Measurements from ENCODE around the gene ZBED1.
"Not testable (repeated sequence)": the region's sequence is repeated elsewhere in the genome, so short reads cannot be mapped to it uniquely, and the experiment has no call there.

ZBED1 gene

DNA sequence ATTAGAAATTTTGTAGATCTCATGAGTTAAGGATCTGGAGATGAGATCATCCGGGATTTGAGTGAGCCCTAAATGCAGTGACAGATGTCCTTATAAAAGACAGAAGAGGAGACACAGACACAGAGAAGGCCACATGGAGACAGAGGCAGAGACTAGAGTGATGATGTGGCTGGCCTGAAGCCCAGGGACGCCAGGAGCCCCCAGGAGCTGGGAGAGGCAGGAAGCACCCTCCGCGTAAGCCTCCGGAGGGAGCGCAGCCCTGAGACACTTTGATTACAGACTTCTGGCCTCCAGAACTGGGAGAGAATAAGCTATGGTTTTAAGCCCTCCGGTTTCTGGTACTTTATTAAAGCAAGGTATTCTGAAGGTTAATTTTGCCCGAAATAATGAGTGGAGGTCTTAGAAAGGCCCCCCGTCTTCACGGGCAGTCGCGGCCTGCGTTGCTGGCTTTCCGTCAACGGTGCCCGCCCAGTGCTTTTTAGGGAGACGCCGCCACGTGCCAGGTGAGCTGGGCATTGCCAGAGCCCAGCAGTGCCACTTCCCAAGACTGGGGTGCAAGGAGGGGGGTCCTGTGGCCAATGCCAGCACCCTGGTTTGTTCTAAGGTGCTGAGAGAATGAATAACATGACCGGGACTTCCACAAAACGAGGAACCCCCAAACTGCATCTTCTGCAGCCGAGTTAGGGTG lies 8.1 kb downstream of the ZBED1 start:
- no peak for DNase-seq

DNA sequence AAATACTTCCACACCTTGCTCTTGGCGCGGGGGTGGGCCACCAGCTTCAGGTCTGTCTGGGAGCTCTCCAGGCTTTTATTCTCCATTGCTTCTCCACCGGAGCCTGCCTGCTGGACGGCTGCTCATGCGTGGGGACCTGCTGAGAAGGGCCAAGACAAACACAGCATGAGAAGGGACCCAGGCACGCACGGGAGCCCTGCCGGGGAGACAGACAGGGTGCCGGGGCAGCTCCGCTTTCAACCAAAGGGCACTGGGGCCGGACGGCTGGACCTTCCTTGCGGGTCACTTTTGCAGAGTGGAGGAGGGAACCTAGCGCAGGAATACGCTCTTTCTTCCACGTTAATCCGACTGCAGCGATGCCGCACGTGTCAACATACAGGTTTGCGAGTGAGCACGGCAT lies 10.1 kb downstream of the ZBED1 start:
- DNase-seq = no peak

DNA sequence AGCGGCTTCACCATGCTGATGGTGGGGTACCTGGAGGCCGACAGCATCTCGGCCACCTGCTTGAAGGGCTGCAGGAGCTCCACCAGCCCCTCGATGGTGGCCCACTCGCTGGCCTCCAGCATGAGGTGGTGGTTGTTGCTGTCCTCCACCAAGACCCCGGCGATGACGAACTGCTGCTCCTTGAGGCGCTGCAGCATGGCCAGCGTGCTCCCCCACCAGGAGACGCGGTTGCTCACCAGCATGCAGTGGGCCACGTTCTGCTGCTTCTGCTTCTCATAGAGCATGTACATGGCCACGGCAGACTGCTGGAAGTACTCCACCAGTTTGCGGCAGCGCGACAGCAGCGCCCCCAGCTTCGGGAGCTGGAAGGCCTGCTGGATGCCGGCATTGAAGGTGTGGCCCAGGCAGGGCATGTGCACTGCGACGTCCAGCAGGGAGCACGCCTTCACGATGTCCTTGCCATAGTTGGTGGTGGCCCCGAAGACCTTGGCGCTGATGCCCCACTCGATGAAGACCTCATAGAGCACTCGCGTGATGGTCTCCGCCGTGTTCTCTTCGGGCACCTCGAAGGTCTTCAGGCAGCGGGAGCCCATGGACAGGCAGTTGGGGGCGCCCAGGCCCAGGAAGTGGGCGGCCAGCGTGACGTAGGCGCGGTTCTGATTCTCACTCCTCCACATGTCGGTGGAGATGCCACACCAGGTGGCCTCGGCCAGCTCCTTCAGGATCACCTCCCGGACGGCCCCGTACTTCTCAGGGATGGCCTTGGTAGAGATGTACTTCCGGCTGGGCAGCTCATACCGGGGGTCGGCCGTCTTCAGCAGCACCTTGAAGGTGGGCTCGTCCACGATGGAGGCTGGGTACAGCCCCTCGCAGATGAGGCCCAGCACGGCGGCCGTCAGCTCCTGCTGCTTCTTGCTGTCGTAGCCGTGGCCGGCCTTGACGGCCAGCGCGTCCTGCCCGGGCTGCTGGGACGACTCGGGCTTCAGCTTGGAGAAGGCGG lies 11.0 kb downstream of the ZBED1 start:
- no peak for DNase-seq

DNA sequence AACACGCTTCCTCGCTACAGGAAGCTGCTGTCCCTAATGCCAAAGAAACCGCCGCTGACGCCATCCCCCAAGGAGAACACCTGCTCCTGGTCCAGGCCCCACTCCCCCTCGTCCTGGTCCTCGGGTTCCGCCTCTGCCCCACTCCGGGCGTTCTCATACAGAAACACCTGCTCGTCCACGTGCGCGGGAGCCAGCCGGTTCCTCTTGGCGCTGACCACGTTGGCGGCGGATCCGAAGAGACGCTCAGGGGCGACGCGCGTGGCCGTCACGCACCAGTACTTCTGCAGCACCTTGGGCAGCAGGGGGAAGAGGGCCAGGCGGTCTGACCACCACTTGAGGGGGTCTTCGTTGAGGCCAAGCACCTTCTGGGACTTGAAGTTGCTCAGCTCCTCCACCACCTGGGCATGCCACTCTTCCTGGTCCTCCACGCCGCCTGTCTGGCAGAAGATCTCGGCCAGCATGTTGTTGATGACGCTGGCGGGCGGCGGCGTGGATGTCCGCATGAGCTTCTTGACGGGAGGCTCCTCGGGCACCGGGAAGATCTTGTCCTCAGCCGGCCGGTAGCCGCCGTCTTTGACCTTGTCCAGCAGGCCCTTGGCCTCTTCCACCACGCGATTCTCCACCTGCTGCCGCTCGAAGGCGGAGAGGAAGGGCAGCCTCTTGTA lies 12.0 kb downstream of the ZBED1 start:
- no peak for DNase-seq

DNA sequence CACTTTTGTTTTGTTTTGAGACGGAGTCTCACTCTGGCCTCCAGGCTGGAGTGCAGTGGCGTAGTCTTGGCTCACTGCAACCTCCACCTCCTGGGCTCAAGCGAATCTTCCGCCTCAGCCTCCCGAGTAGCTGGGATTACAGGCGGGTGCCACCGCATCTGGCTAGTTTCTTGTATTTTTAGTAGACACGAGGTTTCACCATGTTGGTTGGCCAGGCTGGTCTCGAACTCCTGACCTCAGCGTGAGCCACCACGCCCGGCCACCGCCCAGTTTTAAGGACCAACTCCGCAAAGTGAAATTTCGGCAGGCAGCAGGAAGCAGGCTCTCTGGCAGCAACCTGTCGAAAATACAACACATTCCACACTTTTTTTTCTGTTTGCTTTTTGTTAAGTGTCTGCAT lies 13.4 kb downstream of the ZBED1 start:
- DNase-seq = no peak

DNA sequence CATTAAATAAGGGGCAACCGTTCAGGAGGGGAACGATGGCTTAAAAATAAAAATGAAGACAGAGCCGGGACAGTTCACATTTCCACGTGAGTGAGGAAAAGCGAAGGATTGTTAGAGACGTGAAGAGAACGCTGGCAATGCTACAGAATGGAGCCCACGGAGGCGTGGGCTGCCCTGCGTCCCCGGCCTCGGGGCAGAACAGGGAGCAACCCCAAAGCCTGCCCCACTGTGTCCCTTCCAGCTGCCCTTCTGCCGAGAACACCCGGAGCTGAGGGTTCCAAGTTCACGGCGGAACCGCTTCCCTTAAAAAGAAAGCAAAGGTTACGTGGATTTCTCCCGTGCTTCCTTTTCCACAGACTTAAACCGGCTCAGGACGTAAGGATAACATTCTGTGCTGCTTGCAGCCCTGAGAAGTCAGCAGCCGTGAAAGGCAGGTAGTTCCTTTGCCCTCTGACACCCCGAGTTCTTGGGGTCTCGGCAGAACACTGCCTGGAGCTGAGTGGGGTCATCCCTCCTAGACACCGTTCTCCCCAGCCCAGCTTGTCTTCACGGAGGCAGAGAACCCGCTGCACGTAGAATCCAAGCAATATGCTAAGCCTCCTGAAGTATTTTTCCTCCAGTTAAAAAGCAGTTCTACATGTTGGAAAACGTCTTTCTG lies 14.2 kb downstream of the ZBED1 start:
- no peak for DNase-seq

DNA sequence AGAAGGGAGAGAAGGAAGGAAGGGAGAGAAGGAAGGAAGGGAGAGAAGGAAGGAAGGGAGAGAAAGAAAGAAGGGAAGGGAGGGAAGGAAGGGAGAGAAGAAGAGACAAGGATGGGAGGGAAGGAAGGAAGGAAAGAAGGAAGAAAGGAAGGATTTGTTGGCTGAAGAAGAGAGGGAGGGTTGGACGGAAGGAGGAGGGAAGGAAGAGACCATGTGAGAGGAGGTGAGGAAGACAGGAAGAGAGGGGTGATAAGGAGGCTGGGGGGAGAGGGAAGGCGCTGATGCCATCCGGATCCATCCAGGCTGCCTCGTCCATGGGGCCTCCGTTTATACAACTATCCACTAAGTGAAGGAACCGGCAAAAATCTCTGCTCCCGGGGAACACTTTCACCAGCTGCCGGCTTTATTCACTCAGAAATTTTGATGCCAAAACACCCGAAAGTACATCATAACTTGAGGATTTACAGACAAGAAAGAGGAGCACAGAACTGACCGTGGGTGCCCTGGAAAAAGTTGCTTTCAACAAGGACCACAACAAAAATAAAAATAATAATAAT lies 14.9 kb downstream of the ZBED1 start:
- DNase-seq = no peak

DNA sequence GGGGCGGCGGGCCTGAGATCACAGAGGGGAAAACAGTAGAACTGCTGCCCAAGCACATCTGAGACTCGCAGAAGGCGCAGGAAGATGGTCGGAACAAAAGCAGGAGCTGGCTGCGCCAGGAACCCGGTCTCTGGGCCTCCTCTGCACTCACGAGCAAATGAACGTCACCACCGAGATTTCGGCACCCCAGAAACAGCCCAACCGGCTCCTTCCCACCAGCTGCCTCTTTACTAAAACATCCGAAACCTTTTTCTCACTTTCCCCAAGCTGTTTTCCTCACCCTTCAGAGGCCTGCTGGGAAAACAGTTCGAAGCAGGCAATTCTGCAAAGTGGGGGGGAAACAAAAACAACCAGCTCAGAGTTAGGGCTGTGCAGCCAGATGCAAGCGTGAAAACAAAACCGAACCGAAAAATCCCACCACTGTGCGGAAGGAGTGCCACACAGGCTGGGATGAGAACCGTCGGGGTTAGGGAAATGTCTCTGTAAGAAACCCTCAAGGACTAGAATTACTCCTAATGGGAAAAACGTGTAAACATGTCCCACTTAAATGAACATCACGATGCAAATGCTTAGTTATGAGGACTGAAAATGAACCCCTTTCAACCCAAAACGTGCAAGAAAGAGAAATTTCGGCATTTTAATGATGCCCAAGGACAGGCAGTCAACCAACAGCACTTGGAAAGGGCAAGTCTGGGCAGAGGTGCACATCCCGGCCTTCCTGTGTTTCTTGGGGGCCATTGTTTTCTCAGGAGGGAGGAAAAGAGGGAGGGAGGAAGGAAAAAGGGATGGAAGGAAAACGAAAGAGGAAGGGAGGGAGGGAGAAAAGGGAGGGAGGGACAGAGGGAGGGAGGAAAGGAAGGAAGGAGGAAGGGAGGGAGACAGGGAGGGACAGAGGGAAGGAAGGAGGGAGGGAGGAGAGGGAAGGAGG lies 15.8 kb downstream of the ZBED1 start:
- peak; percentile 71 for DNase-seq

DNA sequence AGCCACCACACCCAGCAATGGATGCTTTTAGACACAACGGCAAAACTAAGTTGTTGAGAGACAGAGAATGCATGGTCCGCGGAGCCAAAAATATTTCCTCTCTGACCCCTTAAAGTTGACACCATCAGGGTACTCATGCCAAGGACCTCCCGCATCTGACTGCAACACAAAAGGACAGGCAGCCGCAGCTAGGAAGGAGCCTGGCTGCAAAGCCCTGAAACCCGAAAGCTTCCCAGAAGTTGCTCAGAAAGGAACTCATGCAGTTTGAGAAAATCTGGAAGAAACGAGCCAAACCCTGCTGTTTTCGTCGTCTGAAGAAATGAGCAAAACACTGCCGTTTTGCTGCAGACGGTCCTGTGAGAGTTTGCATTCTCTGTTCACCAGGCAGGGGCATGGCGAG lies 16.5 kb downstream of the ZBED1 start:
- no peak for DNase-seq

DNA sequence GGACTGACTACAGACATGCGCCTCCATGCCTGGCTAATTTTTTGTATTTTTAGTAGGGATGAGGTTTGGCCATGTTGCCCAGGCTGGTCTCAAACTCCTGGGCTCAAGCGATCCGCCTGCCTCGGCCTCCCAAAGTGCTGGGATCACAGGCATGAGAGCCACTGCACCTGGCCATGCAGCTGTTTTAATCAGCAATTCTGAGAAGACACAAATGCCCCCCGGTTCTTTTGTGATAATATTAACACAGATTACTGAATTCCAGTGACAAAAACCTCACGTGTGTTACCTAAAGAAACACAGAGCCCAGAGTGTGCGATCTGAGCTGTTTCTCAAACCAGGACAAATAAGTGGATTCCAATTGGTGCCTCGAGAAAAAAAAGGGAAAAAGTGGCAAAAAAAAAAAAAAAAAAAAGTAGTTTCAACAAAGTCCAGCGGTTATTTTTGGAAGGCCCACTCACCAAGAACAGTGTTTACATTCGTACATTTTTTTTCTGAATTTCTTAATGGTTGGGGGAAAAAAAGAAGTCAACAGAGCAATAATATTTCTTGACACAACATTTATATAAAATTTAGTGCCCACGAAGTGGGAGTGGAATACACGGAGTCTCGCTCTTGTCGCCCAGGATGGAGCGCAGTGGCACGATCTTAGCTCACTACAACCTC lies 17.2 kb downstream of the ZBED1 start:
- no peak for DNase-seq

DNA sequence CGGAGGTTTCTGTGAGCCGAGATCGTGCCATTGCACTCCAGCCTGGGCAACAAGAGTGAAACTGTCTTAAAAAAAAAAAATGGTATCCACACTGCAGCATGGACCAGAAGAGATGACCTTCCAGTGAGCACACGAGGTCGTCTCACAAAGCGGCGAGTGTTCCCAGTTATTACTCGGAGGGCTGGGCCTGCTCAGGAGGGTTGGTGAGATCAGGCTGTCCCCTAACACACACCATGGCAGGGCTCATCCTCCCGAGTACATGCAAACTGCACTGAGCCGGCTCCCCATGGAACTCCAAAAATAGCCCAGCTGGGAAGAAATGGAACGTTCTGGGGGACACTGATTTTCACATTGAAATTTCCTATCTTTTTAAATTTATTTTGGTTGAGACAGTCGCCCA lies 19.2 kb downstream of the ZBED1 start:
- not testable (repeated sequence) for DNase-seq

DNA sequence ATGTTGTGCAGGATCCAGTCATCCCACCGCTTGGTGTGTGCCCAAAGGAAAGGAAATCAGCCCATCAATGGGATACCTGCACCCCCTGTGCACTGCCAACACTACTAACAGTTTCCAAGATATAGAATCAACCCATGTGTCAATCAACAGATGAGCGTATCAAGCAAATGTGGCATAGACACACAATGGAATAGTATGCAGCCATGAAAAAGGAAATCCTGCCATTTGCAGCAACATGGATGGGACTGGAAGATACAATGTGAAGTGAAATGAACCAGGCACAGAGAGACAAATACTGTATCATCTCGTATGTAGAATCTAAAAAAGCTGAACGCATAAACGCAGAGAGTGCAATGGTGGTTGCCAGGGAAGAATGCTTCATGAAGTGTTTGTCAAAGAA lies 20.8 kb downstream of the ZBED1 start:
- DNase-seq = not testable (repeated sequence)

DNA sequence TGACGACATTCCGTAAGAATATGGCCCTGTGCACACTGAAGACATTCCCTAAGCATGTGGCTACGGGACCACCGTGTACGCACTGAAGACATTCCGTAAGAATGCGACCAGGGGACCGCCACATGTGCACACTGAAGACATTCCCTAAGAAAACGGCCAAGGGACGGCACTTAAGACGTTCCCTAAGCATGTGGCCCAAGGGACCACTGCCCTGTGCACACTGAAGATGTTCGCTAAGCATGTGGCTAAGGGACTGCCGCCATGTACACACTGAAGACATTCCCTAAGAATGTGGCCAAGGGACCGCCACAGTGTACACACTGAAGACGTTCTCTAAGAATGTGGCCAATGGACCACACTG lies 21.4 kb downstream of the ZBED1 start:
- DNase-seq = no peak

DNA sequence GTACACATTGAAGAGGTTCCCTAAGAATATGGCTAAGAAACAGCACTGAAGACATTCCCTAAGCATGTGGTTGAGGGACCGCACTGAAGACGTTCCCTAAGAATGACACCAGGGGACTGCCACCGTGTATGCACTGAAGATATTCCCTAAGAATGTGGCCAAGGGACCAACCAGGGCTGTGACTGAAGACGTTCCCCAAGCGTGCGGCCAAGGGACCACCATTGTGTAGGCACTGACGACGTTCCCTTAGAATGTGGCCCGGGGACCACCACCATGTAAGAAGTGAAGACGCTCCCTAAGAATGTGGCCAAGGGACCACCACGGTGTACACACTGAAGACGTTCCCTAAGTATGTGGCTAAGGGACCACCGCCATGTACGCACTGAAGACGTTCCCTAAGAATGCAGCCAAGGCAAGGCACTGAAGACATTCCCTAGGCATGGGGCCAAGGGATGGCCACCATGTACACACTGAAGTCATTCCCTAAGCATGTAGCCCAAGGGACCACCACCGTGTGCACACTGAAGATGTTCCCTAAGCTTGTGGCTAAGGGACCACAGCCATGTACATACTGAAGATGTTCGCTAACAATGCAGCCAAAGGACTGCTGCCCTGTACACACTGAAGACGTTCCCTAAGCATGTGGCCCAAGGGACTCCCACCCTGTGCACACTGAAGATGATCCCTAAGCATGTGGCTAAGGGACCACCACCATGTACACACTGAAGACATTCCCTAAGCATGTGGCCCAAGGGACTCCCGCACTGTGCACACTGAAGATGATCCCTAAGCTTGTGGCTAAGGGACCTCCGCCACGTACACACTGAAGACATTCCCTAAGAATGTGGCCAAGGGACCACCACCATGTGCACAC lies 22.0 kb downstream of the ZBED1 start:
- peak; percentile 23 for DNase-seq

DNA sequence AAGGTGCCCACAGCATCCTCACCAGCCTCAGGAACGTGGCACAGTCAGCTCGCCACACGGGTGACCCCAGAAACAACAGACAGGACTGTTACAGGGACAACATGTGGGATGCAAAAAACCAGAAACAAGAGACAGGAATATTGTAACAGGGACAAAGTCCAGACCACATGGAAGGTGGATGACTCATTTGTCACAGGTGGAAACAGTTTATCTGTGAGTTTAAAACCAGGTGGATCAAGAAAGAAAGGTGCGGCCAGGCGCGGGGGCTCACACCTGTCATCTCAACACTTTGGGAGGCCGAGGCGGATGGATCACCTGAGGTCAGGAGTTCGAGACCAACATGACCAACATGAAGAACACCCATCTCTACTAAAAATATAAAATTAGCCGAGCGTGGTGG lies 23.5 kb downstream of the ZBED1 start:
- DNase-seq = peak; percentile 7

DNA sequence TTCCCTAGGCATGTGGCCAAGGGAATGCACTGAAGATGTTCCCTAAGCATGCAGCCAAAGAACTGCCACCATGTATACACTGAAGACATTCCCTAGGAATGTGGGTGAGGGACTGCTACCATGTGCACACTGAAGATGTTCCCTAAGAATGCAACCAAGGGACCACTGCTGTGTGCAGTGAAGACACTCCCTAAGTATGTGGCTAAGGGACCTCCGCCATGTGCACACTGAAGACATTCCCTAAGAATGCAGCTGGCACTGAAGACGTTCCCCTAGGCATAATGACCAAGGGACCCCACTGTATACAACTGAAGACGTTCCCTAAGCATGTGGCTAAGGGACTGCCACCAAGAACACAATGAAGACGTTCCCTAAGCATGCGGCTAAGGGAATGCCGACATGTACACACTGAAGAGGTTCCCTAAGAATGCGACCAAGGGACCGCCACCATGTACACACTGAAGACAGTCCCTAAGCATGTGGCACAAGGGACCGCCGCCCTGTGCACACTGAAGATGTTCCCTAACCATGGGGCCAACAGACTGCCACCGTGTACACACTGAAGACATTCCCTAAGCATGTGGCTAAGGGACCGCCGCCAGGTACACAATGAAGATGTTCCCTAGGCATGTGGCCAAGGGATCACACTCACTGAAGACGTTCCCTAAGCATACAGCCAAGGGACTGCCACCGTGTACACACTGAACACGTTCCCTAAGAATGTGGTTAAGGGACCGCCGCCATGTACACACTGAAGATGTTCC lies 25.6 kb downstream of the ZBED1 start:
- peak; percentile 19 for DNase-seq

DNA sequence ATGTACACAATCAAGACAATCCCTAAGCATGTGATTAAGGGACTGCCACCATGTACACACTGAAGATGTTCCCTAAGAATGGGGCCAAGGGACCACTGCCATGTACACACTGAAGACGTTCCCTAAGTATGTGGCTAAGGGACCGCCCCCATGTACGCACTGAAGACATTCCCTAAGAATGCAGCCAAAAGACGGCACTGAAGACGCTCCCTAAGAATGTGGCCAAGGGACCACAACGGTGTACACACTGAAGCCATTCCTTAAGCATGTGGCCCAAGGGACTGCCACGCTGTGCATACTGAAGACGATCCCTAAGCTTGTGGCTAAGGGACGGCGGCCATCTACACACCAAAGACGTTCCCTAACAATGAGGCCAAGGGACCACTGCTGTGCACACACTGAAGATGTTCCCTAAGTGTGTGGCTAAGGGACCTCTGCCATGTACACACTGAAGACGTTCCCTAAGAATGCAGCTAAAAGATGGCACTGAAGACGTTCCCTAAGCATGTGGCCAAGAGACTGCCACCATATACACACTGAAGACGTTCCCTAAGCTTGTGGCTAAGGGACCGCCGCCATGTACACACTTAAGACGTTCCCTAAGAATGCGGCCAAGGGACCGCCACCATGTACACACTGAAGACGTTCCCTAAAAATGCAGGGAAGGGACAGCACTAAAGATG lies 26.4 kb downstream of the ZBED1 start:
- DNase-seq = peak; percentile 26

DNA sequence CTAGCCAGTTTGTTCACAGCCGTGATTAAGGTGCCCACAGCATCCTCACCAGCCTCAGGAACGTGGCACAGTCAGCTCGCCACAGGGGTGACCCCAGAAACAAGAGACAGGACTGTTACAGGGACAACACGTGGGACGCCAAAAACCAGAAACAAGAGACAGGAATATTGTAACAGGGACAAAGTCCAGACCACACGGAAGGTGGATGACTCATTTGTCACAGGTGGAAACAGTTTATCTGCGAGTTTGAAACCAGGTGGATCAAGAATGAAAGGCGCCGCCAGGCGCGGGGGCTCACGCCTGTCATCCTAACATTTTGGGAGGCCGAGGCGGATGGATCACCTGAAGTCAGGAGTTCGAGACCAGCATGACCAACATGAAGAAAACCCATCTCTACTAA lies 27.7 kb downstream of the ZBED1 start:
- peak; percentile 20 for DNase-seq

DNA sequence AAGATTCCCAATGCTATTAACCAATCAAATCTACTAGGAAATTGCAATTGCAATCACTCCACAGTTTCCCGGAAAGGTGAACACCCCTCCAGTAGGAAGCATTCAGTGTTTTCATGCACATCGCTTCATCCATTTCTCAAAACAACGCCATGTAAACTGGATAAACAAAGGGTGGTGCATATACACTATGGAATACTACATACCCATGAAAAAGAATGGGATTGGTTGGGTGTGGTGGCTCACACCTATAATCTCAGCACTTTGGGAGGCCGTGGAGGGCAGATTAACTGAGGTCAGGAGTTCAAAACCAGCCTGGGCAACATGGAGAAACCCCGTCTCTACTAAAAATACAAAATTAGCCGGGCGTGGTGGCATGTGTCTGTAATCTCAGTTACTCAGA lies 29.1 kb downstream of the ZBED1 start:
- no peak for DNase-seq

Data from right forelimb (tissue), 1 donor.